Left ventricle myocardium inferior (tissue), 1 donor: ENCODE data around the gene DCD. TPM values are rescaled to one million over a fixed set of nuclear protein-coding genes. Genes with fewer than 3 reads are reported as not detected.

Experiments
- DNase-seq: peaks from one replicate; pipeline ENCODE4 v3.0.0-alpha.2; 2020
- H3K27ac ChIP-seq: fragments of 200-600 bp; replicated peaks from 2 replicates; pipeline ENCODE4 v1.8.0; 2021
- H3K27me3 ChIP-seq: fragments of 200-600 bp; 2 replicates; pipeline ENCODE4 v1.8.0; 2021; ENCODE audit warnings: low read depth
- H3K36me3 ChIP-seq: fragments of 200-600 bp; 2 replicates; pipeline ENCODE4 v1.8.0; 2021
- H3K4me1 ChIP-seq: fragments of 200-600 bp; 2 replicates; pipeline ENCODE4 v1.8.0; 2021
- H3K4me3 ChIP-seq: fragments of 200-600 bp; 2 replicates; pipeline ENCODE4 v1.8.0; 2021; ENCODE audit warnings: mild to moderate bottlenecking, moderate library complexity
- H3K9me3 ChIP-seq: fragments of 200-600 bp; replicated peaks from 2 replicates; pipeline ENCODE4 v1.8.0; 2021
- CTCF ChIP-seq: fragments of 200-600 bp; IDR thresholded peaks from 2 replicates; pipeline ENCODE4 v1.8.0; 2021; ENCODE audit warnings: antibody characterized with exemption, mild to moderate bottlenecking, borderline replicate concordance
- intact Hi-C: fragments of 100-400 bp; cut with micrococcal nuclease; formaldehyde crosslinking; loops from one replicate; pipeline ENCODE4 v1.11.0; 2022
- total RNA-seq: library from RNA; stranded (reverse); fragmentation: NEBNext Ultra II Directional; extraction: Animal tissue kit (Norgen Biotek cat#: 25700); gene quantifications from one replicate; pipeline ENCODE4 v1.2.1, GENCODE V29; 2021
- donor health status: DM: no; HTN: yes; CAD: no; lungs with severe emphysema.

The DCD gene
- total RNA-seq, 1 donor from 2014 or later = not detected

GRCh38 chr12:54612225-54612750, 35.9 kb downstream of the DCD start:
- TF ChIP-seq CTCF = no peak
- H3K4me3 ChIP-seq = no peak overlapping the region
- peaks cover 89% of the 10 kb centered on the region for H3K27me3 ChIP-seq
- intact Hi-C loops = no loop called here
- H3K4me1 ChIP-seq = no peaks in the 10 kb centered on the region
- H3K27ac ChIP-seq = no peak overlapping the region
- DNase-seq = no peak
- no peaks in the 10 kb centered on the region for H3K9me3 ChIP-seq
- H3K36me3 ChIP-seq = no peaks in the 10 kb centered on the region

- intact Hi-C loops = no loop called here
- no peak for TF ChIP-seq CTCF
- H3K27ac ChIP-seq = no peak overlapping the region
- H3K4me3 ChIP-seq = no peak overlapping the region
- no peaks in the 10 kb centered on the region for H3K4me1 ChIP-seq
- peaks cover 91% of the 10 kb centered on the region for H3K27me3 ChIP-seq
- H3K36me3 ChIP-seq = no peaks in the 10 kb centered on the region
- DNase-seq = no peak
- no peaks in the 10 kb centered on the region for H3K9me3 ChIP-seq
These were observed 36.4 kb downstream of the DCD start for GRCh38 chr12:54611715-54612149.

- H3K9me3 ChIP-seq = no peaks in the 10 kb centered on the region
- DNase-seq = no peak
- no peaks in the 10 kb centered on the region for H3K4me1 ChIP-seq
- peaks cover 64% of the 10 kb centered on the region for H3K27me3 ChIP-seq
- intact Hi-C loops = no loop called here
- no peak overlapping the region for H3K4me3 ChIP-seq
- no peak overlapping the region for H3K27ac ChIP-seq
- no peaks in the 10 kb centered on the region for H3K36me3 ChIP-seq
- no peak for TF ChIP-seq CTCF
These were observed 39.4 kb downstream of the DCD start for GRCh38 chr12:54608769-54609168.

- no peak for TF ChIP-seq CTCF
- no peak for DNase-seq
- Histone ChIP-seq H3K4me1 (no peaks in the 10 kb centered on the region), H3K27me3 (peaks cover 58% of the 10 kb centered on the region), H3K4me3 (no peak overlapping the region), H3K27ac (no peak overlapping the region), H3K36me3 (no peaks in the 10 kb centered on the region), H3K9me3 (no peaks in the 10 kb centered on the region)
- intact Hi-C loops = no loop called here
These were observed 40.0 kb downstream of the DCD start for GRCh38 chr12:54608156-54608555.

GRCh38 chr12:54606556-54606955, 41.6 kb downstream of the DCD start:
- Histone ChIP-seq H3K27me3 (peaks cover 45% of the 10 kb centered on the region), H3K27ac (no peak overlapping the region), H3K9me3 (no peaks in the 10 kb centered on the region), H3K36me3 (no peaks in the 10 kb centered on the region), H3K4me1 (no peaks in the 10 kb centered on the region), H3K4me3 (no peak overlapping the region)
- intact Hi-C loops = no loop called here
- TF ChIP-seq CTCF = no peak
- no peak for DNase-seq
